Stimulated activated naive CD4-positive, alpha-beta T cell treated with Interleukin-2 at 50 U/mL for 16 hours (primary cell): ENCODE data around the gene TNFSF12.
A peak's percentile ranks its signal among the peaks of the same experiment; 100 is the strongest.

Experiments used
- DNase-seq: peaks from one replicate; lab custom pipeline; 2025; lab: John Stamatoyannopoulos, UW

The TNFSF12 gene, protein sequence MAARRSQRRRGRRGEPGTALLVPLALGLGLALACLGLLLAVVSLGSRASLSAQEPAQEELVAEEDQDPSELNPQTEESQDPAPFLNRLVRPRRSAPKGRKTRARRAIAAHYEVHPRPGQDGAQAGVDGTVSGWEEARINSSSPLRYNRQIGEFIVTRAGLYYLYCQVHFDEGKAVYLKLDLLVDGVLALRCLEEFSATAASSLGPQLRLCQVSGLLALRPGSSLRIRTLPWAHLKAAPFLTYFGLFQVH

DNA sequence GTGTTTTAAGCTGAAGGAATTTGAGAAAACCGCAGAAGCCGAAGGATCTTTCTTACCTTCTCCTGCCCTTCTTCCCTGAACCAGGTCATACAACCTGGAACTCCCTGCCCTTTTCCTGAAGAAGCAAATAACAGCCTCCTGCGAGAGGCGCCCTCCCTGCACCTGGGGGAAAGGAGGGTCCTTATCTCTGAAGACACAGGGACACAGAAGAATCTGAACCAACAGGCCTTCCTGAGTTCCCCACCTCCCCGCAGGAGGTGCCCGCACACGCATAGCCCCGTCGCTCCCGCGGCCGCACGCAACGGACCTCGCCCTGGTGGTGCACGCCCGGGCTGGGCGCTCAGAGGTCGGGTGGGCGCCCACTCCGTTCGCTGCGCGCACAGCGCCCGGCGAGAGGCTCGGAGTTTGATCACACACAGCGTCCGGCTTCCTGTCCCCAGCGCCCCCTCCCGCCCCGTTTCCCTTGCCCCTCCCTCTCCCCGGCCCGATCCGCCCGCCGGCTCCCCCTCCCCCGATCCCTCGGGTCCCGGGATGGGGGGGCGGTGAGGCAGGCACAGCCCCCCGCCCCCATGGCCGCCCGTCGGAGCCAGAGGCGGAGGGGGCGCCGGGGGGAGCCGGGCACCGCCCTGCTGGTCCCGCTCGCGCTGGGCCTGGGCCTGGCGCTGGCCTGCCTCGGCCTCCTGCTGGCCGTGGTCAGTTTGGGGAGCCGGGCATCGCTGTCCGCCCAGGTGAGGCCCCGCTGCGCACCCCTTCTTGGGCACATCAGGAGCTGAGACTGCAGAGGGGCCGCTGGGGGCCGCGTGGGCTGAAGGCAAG lies at the start of gene TNFSF12:
Gene TNFSF12 (plus strand): TSS at position 474 of the 816 bp plus-strand sequence. CDS start 96 bp downstream, at position 570.
- DNase-seq, result peak; percentile 38

GRCh38 chr17:7499161-7499560 lies 49.7 kb upstream of the TNFSF12 start:
- DNase-seq, result no peak

DNA sequence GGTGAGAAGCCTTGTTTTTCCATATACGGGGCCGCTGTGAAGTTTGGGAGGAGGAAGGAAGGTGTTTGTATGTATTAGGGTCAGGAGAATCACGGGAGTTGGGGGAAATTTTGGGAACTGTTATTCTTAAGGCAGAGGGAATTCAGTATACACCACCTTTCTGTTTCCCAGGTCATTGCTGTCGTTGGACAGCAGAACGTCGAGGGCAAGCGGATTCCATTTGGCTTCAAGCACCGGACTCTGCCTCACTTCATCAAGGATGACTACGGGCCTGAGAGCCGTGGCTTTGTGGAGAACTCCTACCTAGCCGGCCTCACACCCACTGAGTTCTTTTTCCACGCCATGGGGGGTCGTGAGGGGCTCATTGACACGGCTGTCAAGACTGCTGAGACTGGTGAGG lies 47.1 kb upstream of the TNFSF12 start:
- DNase-seq, result no peak

DNA sequence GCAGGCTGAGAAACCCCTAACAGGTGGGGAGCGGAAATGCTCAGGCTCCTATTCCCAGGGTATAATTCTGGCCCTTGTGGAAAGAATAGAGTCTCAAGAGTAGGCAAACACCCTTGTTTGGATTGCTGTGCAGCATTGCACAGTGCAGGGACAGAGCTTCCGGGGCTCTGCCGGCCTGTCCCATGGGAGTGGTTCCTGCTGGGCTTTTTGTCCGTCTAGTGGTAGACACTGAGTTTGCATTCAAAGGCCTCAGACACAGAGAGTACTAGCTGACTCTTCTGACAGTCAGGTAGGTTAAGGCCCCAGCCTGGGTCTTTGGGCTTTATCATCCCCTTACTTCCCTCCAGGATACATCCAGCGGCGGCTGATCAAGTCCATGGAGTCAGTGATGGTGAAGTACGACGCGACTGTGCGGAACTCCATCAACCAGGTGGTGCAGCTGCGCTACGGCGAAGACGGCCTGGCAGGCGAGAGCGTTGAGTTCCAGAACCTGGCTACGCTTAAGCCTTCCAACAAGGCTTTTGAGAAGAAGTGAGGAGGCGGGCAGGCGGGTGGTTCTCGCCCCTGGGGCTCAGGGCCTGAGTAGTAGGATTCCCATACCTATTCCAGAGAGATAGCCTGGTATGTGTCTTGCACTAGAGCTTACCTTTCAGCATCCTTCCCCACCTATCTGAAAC lies 46.5 kb upstream of the TNFSF12 start:
- no peak for DNase-seq

- DNase-seq, result no peak
Observed at GRCh38 chr17:7502987-7503386, 45.9 kb upstream of the TNFSF12 start.

GRCh38 chr17:7503521-7503920 lies 45.3 kb upstream of the TNFSF12 start:
- DNase-seq, result no peak

DNA sequence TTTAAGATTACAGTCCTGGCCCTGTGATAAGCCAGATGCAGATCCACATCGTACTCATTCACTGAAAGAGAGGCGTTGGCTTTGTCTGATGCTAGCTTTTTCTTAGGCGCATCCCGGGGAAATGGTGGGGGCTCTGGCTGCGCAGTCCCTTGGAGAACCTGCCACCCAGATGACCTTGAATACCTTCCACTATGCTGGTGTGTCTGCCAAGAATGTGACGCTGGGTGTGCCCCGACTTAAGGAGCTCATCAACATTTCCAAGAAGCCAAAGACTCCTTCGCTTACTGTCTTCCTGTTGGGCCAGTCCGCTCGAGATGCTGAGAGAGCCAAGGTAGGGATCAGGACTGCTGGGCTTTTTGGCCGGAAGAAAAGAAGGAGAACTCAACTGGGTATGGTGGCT lies 40.7 kb upstream of the TNFSF12 start:
- DNase-seq, result no peak

DNA sequence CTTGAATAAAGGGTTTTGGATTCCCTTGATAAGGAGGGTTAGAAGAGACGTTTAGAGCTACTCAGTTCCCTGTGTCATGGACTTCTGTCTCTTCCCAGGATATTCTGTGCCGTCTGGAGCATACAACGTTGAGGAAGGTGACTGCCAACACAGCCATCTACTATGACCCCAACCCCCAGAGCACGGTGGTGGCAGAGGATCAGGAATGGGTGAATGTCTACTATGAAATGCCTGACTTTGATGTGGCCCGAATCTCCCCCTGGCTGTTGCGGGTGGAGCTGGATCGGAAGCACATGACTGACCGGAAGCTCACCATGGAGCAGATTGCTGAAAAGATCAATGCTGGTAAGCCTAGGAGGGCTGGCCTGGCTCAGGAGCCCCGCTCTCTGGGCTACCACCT lies 40.0 kb upstream of the TNFSF12 start:
- DNase-seq, result no peak

GRCh38 chr17:7509937-7510336 lies 38.9 kb upstream of the TNFSF12 start:
- no peak for DNase-seq

DNA sequence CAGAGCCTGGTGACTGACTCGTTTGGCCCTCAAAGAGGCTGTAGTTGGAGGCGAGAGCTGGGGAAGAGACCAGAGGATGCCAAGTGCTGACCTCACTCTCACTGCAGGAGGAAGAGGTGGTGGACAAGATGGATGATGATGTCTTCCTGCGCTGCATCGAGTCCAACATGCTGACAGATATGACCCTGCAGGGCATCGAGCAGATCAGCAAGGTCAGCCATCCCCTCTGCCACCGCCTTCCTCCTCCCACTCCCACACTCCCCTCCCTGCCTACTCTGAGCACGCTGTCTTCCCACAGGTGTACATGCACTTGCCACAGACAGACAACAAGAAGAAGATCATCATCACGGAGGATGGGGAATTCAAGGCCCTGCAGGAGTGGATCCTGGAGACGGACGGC lies 37.8 kb upstream of the TNFSF12 start:
- no peak for DNase-seq

- DNase-seq, result no peak
Observed at GRCh38 chr17:7512105-7512504, 36.8 kb upstream of the TNFSF12 start.

DNA sequence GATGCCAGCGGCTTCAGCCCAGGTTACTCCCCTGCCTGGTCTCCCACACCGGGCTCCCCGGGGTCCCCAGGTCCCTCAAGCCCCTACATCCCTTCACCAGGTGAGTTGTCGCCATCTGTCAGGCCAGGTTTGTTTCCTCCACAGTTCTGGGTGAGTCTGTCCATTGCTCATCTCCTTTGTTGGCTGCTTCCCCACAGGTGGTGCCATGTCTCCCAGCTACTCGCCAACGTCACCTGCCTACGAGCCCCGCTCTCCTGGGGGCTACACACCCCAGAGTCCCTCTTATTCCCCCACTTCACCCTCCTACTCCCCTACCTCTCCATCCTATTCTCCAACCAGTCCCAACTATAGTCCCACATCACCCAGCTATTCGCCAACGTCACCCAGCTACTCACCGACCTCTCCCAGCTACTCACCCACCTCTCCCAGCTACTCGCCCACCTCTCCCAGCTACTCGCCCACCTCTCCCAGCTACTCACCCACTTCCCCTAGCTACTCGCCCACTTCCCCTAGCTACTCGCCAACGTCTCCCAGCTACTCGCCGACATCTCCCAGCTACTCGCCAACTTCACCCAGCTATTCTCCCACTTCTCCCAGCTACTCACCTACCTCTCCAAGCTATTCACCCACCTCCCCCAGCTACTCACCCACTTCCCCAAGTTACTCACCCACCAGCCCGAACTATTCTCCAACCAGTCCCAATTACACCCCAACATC lies 35.9 kb upstream of the TNFSF12 start:
- no peak for DNase-seq

DNA sequence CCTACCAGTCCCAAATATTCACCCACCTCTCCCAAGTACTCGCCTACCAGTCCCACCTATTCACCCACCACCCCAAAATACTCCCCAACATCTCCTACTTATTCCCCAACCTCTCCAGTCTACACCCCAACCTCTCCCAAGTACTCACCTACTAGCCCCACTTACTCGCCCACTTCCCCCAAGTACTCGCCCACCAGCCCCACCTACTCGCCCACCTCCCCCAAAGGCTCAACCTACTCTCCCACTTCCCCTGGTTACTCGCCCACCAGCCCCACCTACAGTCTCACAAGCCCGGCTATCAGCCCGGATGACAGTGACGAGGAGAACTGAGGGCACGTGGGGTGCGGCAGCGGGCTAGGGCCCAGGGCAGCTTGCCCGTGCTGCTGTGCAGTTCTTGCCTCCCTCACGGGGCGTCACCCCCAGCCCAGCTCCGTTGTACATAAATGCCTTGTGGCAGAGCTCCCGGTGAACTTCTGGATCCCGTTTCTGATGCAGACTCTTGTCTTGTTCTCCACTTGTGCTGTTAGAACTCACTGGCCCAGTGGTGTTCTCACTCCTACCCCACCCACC lies 34.9 kb upstream of the TNFSF12 start:
- DNase-seq, result no peak

GRCh38 chr17:7515911-7516610 lies 32.8 kb upstream of the TNFSF12 start:
- DNase-seq, result no peak

DNA sequence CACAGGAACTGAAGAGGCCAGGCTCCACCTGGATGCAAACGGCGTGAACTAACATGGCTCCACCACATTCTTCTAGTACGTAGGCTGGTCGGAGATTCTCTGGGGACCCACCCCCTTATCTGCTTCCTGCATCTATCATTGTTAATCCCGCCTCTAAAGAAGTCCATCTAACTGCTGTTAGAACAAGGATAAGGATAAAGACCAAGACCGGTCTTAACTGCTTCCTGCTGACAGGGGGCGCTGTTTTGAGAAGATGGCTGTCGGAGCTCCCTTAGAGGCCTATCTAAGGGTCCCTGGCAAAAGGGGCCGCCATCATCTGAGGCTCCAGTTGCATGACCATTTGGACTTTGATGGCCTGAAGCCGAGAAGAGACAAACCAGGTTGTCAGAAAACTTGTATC lies 25.8 kb upstream of the TNFSF12 start:
- peak; percentile 28 for DNase-seq

DNA sequence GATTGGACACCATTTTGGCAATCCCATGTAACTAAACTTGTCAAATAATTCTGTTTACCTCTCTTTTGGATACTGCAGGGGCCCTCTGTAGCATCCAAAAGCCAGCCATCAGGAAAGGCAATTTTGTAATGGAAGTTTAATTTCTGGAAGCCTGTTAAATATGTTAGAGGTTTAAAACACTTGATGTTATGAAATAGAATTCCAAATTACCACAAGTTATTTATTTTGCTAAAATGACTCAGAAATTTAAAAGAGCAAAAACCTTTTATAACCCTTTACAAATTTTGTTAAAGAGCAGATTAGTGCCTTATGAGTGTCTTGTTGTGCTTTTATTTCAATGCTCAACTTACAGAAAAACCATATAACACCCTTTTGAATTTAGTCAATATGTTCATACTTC lies 20.0 kb upstream of the TNFSF12 start:
- no peak for DNase-seq

DNA sequence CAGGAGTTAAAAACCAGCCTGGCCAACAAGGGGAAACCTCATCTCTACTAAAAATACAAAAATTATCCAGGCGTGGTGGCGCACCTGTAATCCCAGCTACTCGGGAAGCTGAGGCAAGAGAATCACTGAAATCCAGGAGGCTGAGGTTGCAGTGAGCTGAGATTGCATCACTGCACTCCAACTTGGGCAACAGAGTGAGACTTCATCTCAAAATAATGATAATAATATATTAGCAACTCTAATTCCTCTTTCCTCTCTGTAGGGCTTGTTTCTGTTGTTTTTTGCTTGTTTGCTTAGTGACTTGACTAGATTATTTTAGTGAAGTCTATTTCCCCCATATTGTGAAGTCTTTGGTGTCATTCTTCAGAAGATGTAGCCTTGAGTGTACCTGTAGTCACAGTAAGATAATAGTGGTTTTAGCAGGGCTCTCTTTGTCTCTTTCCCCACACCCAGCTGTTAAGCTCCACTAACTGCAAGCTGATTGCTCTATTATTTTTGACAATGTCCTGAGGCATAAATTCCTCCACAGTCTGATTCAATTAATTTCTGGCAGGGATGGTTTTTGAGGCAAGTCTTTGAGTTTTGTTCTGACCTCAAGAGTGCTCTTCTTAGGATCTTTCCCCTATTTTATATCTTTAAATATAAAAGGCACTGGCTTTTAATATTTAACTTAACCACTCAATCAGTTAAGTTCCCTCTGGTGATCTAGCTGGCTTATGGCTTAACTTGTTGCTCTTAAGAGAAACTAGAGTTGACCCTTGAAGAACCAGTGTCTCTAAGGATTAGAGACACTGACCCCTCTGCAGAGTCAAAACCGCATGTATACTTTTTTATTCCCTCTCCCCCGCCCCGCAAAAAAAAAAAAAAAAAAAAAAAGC lies 18.6 kb upstream of the TNFSF12 start:
- no peak for DNase-seq

GRCh38 chr17:7538050-7538449 lies 10.8 kb upstream of the TNFSF12 start:
- DNase-seq, result no peak

- no peak for DNase-seq
Observed at GRCh38 chr17:7538891-7539545, 9.8 kb upstream of the TNFSF12 start.

- no peak for DNase-seq
Observed at GRCh38 chr17:7541074-7541621, 7.7 kb upstream of the TNFSF12 start.
